H9 (cell line): ENCODE data around the gene LEFTY1. TPM values are rescaled to one million over a fixed set of nuclear protein-coding genes. Genes with fewer than 3 reads are reported as not detected.

Experiments used
- DNase-seq: peaks from one replicate; pipeline ENCODE4 v3.0.0-alpha.2; 2017
- H2AFZ ChIP-seq: one replicate; pipeline ENCODE4 v1.6.1; 2013; ENCODE audit warnings: mild to moderate bottlenecking, low read length, control low read depth, moderate library complexity
- H2AK5ac ChIP-seq: 2 replicates; pipeline ENCODE4 v1.6.1; 2013; ENCODE audit warnings: low read length, control low read depth, mixed read lengths; ENCODE audit not compliant: insufficient read length
- H2BK120ac ChIP-seq: one replicate; pipeline ENCODE4 v1.6.1; 2013; ENCODE audit warnings: low read depth, mild to moderate bottlenecking, low read length, control low read depth, inconsistent platforms; ENCODE audit not compliant: poor library complexity, severe bottlenecking
- H2BK12ac ChIP-seq: 2 replicates; pipeline ENCODE4 v1.6.1; 2013; ENCODE audit warnings: low read length, control low read depth, mixed read lengths, low read depth; ENCODE audit not compliant: insufficient read length
- H2BK15ac ChIP-seq: 2 replicates; pipeline ENCODE4 v1.6.1; 2013; ENCODE audit warnings: low read depth, low read length, control low read depth
- H2BK20ac ChIP-seq: one replicate; pipeline ENCODE4 v1.6.1; 2013; ENCODE audit warnings: low read depth, mild to moderate bottlenecking, low read length, control low read depth, inconsistent platforms; ENCODE audit not compliant: poor library complexity, severe bottlenecking
- H2BK5ac ChIP-seq: 2 replicates; pipeline ENCODE4 v1.6.1; 2013; ENCODE audit warnings: low read length, control low read depth, mixed read lengths; ENCODE audit not compliant: insufficient read length
- H3K14ac ChIP-seq: 2 replicates; pipeline ENCODE4 v1.6.1; 2013; ENCODE audit warnings: low read length, control low read depth; ENCODE audit not compliant: insufficient read depth
- H3K18ac ChIP-seq: 2 replicates; pipeline ENCODE4 v1.6.1; 2013; ENCODE audit warnings: low read depth, mild to moderate bottlenecking, mixed read lengths, low read length, control low read depth; ENCODE audit not compliant: insufficient read length
- H3K23ac ChIP-seq: 2 replicates; pipeline ENCODE4 v1.6.1; 2013; ENCODE audit warnings: low read length, control low read depth, mixed read lengths, low read depth; ENCODE audit not compliant: insufficient read length
- H3K23me2 ChIP-seq: 2 replicates; pipeline ENCODE4 v1.6.1; 2013; ENCODE audit warnings: low read depth, mild to moderate bottlenecking, mixed read lengths, low read length, control low read depth; ENCODE audit not compliant: insufficient read length, poor library complexity, severe bottlenecking
- H3K27ac ChIP-seq: 2 replicates; pipeline ENCODE4 v1.5.1; 2013; ENCODE audit warnings: low read length, control low read depth, mixed read lengths, low read depth; ENCODE audit not compliant: insufficient read length
- H3K27me3 ChIP-seq: 2 replicates; pipeline ENCODE4 v1.6.1; 2013; ENCODE audit warnings: low read length, control low read depth, inconsistent platforms; ENCODE audit not compliant: insufficient read depth
- H3K4ac ChIP-seq: 2 replicates; pipeline ENCODE4 v1.6.1; 2013; ENCODE audit warnings: low read depth, mild to moderate bottlenecking, control low read depth, inconsistent platforms, low read length, moderate library complexity
- H3K4me1 ChIP-seq: 2 replicates; pipeline ENCODE4 v1.6.1; 2013; ENCODE audit warnings: low read length, control low read depth, inconsistent platforms; ENCODE audit not compliant: insufficient read depth
- H3K4me2 ChIP-seq: 2 replicates; pipeline ENCODE4 v1.6.1; 2013; ENCODE audit warnings: low read length, control low read depth, mixed read lengths; ENCODE audit not compliant: insufficient read length, insufficient read depth
- H3K56ac ChIP-seq: 2 replicates; pipeline ENCODE4 v1.6.1; 2013; ENCODE audit warnings: low read depth, mild to moderate bottlenecking, mixed read lengths, low read length, control low read depth; ENCODE audit not compliant: insufficient read length
- H3K79me1 ChIP-seq: 2 replicates; pipeline ENCODE4 v1.6.1; 2013; ENCODE audit warnings: low read depth, mild to moderate bottlenecking, moderate library complexity, low read length, control low read depth, inconsistent platforms; ENCODE audit not compliant: insufficient read depth, poor library complexity, severe bottlenecking
- H3K79me2 ChIP-seq: 2 replicates; pipeline ENCODE4 v1.6.1; 2013; ENCODE audit warnings: low read length, control low read depth, inconsistent platforms; ENCODE audit not compliant: insufficient read depth
- H3K9ac ChIP-seq: 2 replicates; pipeline ENCODE4 v1.6.1; 2013; ENCODE audit warnings: low read length, control low read depth, mixed read lengths; ENCODE audit not compliant: insufficient read length; ENCODE audit errors: extremely low read depth
- H3K9me3 ChIP-seq: one replicate; pipeline ENCODE4 v1.6.1; 2013; ENCODE audit warnings: low read depth, low read length, inconsistent platforms; ENCODE audit not compliant: control insufficient read depth
- H3T11ph ChIP-seq: one replicate; pipeline ENCODE4 v1.6.1; 2013; ENCODE audit warnings: mild to moderate bottlenecking, low read length, control low read depth, inconsistent platforms
- H4K20me1 ChIP-seq: one replicate; pipeline ENCODE4 v1.6.1; 2013; ENCODE audit not compliant: control insufficient read depth, insufficient read length, insufficient read depth
- H4K5ac ChIP-seq: 2 replicates; pipeline ENCODE4 v1.6.1; 2013; ENCODE audit warnings: low read depth, mild to moderate bottlenecking, mixed read lengths, low read length, control low read depth; ENCODE audit not compliant: insufficient read length
- H4K8ac ChIP-seq: replicated peaks from 2 replicates; pipeline ENCODE4 v1.6.1; 2013; ENCODE audit warnings: low read length, control low read depth, mixed read lengths, low read depth; ENCODE audit not compliant: insufficient read length
- H4K91ac ChIP-seq: 2 replicates; pipeline ENCODE4 v1.6.1; 2013; ENCODE audit warnings: low read depth, mild to moderate bottlenecking, moderate library complexity, mixed read lengths, low read length, control low read depth; ENCODE audit not compliant: insufficient read length
- H3K27ac Mint-ChIP-seq, 3 experiments: 2 replicates in 2 of 3; 3 replicates in 1 of 3; pipeline ENCODE4 v1.8.0; 2020 to 2021; ENCODE audit warnings: mixed read lengths in 3 of 3, mild to moderate bottlenecking in 1 of 3, moderate library complexity in 1 of 3
- H3K27me3 Mint-ChIP-seq: 2 replicates; pipeline ENCODE4 v1.8.0; 2021; ENCODE audit warnings: low read depth, mild to moderate bottlenecking, moderate library complexity, mixed read lengths
- H3K36me3 Mint-ChIP-seq, 3 experiments: 2 replicates in 2 of 3; 3 replicates in 1 of 3; pipeline ENCODE4 v1.8.0; 2020 to 2021; ENCODE audit warnings: low read depth in 3 of 3, mixed read lengths in 3 of 3; ENCODE audit not compliant: insufficient read depth in 1 of 3
- H3K4me1 Mint-ChIP-seq, 2 experiments: 2 replicates each; pipeline ENCODE4 v1.8.0; 2020; ENCODE audit warnings: mixed read lengths in 2 of 2
- H3K4me3 Mint-ChIP-seq, 2 experiments: 2 replicates in 1 of 2; 3 replicates in 1 of 2; pipeline ENCODE4 v1.8.0; 2020 to 2021; ENCODE audit warnings: mild to moderate bottlenecking in 2 of 2, mixed read lengths in 2 of 2, moderate library complexity in 1 of 2
- H3K9me3 Mint-ChIP-seq, 2 experiments: 2 replicates in 1 of 2; 3 replicates in 1 of 2; pipeline ENCODE4 v1.8.0; 2020; ENCODE audit warnings: mild to moderate bottlenecking in 2 of 2, mixed read lengths in 2 of 2, moderate library complexity in 1 of 2
- CTCF ChIP-seq: fragments of 200-600 bp; sonication (generic); conservative IDR thresholded peaks from 3 replicates; pipeline ENCODE4 v1.8.0; 2021; ENCODE audit warnings: antibody characterized with exemption, mild to moderate bottlenecking
- WGBS: extraction: QIAGEN DNeasy Blood & Tissue Kit; methylation state at CpG from one replicate; pipeline ENCODE4 v1.1.7; 2013; ENCODE audit warnings: missing lambda C conversion rate, low lambda C conversion rate, mixed read lengths; ENCODE audit not compliant: insufficient read length; ENCODE audit errors: extremely low coverage; 5-methylcytosine and 5-hydroxymethylcytosine counted together
- total RNA-seq: library from RNA; stranded (reverse); gene quantifications from 2 replicates; pipeline ENCODE4 v1.2.1, GENCODE V29; 2021

LEFTY1 gene
- total RNA-seq, 1 experiment from 2014 or later, result 107 TPM

GRCh38 chr1:225874431-225874830 lies 14.5 kb downstream of the LEFTY1 start:
- Mint-ChIP-seq H3K4me3 (no peak overlapping the region), H3K27ac (no peak overlapping the region; a peak in 1 of 7 replicates), H3K27me3 (no peaks in the 10 kb centered on the region), H3K9me3 (no peaks in the 10 kb centered on the region), H3K4me1 (peaks cover 25 to 40% of the 10 kb centered on the region in 2 experiments), H3K36me3 (peaks cover 34 to 81% (median 44%) of the 10 kb centered on the region in 3 experiments; a peak in 6 of 7 replicates)
- Histone ChIP-seq H4K20me1 (no peaks in the 10 kb centered on the region), H3T11ph (no peak overlapping the region), H3K14ac (no peak overlapping the region), H3K56ac (no peak overlapping the region), H3K23ac (no peak overlapping the region), H3K4ac (no peak overlapping the region), H2BK15ac (no peak overlapping the region), H4K5ac (no peak overlapping the region), H3K79me2 (peaks cover 2% of the 10 kb centered on the region; the same call in 1 of the 2 replicates), H2BK120ac (no peak overlapping the region), H3K9ac (no peak overlapping the region), H3K27ac (no peak overlapping the region), H4K8ac (no peak overlapping the region), H2AFZ (no peak overlapping the region), H3K18ac (no peak overlapping the region), H3K27me3 (no peaks in the 10 kb centered on the region), H2AK5ac (no peak overlapping the region), H3K9me3 (no peaks in the 10 kb centered on the region), H3K23me2 (no peaks in the 10 kb centered on the region), H3K4me1 (peaks cover under 1% of the 10 kb centered on the region; the same call in 1 of the 2 replicates), H3K79me1 (no peaks in the 10 kb centered on the region), H3K4me2 (no peak overlapping the region), H2BK5ac (no peak overlapping the region), H2BK20ac (no peak overlapping the region), H2BK12ac (no peak overlapping the region), H4K91ac (no peak overlapping the region)
- DNase-seq, result no peak
- whole genome bisulfite sequencing, result no CpG with 5 or more reads among the region's 11 CpGs
- TF ChIP-seq CTCF, result no peak
